GM12878 (cell line): ENCODE measurements around the gene AHCYL2. TPM values are rescaled to one million over a fixed set of nuclear protein-coding genes. Genes with fewer than 3 reads are reported as not detected.

Experiments
- ATAC-seq: fragments of 200-7000 bp; cut with Tn5 transposase; 3 replicates; pipeline ENCODE4 v1.9.1; 2020; ENCODE audit warnings: mild to moderate bottlenecking, moderate library complexity
- BruUV-seq: library from RNA; stranded (reverse); fragments of 400-500 nt; replicated peaks from 2 replicates; lab custom pipeline; 2021; lab: Mats Ljungman, UMichigan
- CTCF ChIA-PET: fragments of 300-600 bp; sonication (Branson Sonifier 250); formaldehyde crosslinking; extraction: SDS; loops from one replicate; lab custom pipeline; 2021; ENCODE audit warnings: inconsistent platforms; lab: Yijun Ruan, JAX
- POLR2A ChIA-PET: fragments of 350-600 bp; formaldehyde crosslinking; extraction: SDS; loops from one replicate; lab custom pipeline; 2021; ENCODE audit warnings: inconsistent platforms; lab: Charles Lee
- RAD21 ChIA-PET: fragments of 300-600 bp; sonication (Branson Sonifier 250); formaldehyde crosslinking; loops from one replicate; lab custom pipeline; 2023; ENCODE audit warnings: antibody characterized with exemption; ENCODE audit not compliant: unreplicated experiment; lab: Charles Lee
- SMC1A ChIA-PET: fragments of 300-600 bp; sonication (Branson Sonifier 250); formaldehyde crosslinking; loops from one replicate; lab custom pipeline; 2023; ENCODE audit not compliant: unreplicated experiment, uncharacterized antibody; lab: Charles Lee
- DNase-seq: peaks from one replicate; pipeline ENCODE4 v3.0.0-alpha.2; 2011; ENCODE audit warnings: low read depth, low spot score
- FAIRE-seq: peaks from 3 replicates; lab custom pipeline; 2011; peaks lifted over from hg19 to GRCh38; lab: Jason Lieb, UNC
- H2AFZ ChIP-seq: 2 replicates; pipeline ENCODE4 v1.6.0; 2011; ENCODE audit warnings: low read depth, low read length, control low read depth; ENCODE audit not compliant: control insufficient read depth
- H3K27ac ChIP-seq: 2 replicates; pipeline ENCODE4 v1.5.1; 2011; ENCODE audit warnings: control low read depth; ENCODE audit not compliant: control insufficient read depth, insufficient read depth
- H3K27me3 ChIP-seq, 2 experiments: replicated peaks in 1 of 2; 2 replicates each; pipeline versions ENCODE4 v1.6.0 to v1.6.1; 2011; ENCODE audit warnings: low read length in 1 of 2; ENCODE audit not compliant: control insufficient read depth in 2 of 2, insufficient read depth in 2 of 2
- H3K36me3 ChIP-seq, 2 experiments: 2 replicates each; pipeline ENCODE4 v1.5.1; 2011; ENCODE audit warnings: low read length in 1 of 2; ENCODE audit not compliant: control insufficient read depth in 2 of 2, insufficient read depth in 2 of 2
- H3K4me1 ChIP-seq: 2 replicates; pipeline ENCODE4 v1.6.1; 2011; ENCODE audit warnings: mild to moderate bottlenecking, low read length, moderate library complexity, mixed read lengths; ENCODE audit not compliant: control insufficient read depth, insufficient read depth
- H3K4me2 ChIP-seq: 2 replicates; pipeline ENCODE4 v1.6.0; 2011; ENCODE audit warnings: control low read depth; ENCODE audit not compliant: control insufficient read depth, insufficient read depth
- H3K4me3 ChIP-seq: fragments of 200-600 bp; sonication (generic); 2 replicates; pipeline ENCODE4 v1.5.1; 2016
- H3K79me2 ChIP-seq: 2 replicates; pipeline ENCODE4 v1.6.0; 2011; ENCODE audit warnings: low read length; ENCODE audit not compliant: control insufficient read depth, insufficient read depth
- H3K9ac ChIP-seq: 2 replicates; pipeline ENCODE4 v1.8.0; 2011; ENCODE audit warnings: low read length, control low read depth, mixed read lengths; ENCODE audit not compliant: control insufficient read depth, insufficient read depth
- H3K9me3 ChIP-seq: replicated peaks from 3 replicates; pipeline ENCODE4 v1.5.1; 2011; ENCODE audit warnings: mild to moderate bottlenecking, low read length; ENCODE audit not compliant: control insufficient read depth, insufficient read depth
- H4K20me1 ChIP-seq: 2 replicates; pipeline ENCODE4 v1.6.0; 2011; ENCODE audit not compliant: control insufficient read depth, insufficient read depth
- BHLHE40 ChIP-seq, 2 experiments: fragments of 450-650 bp in 1 of 2; IDR thresholded peaks; 2 replicates each; pipeline ENCODE4 v1.6.1; 2011 to 2017; ENCODE audit warnings: low read depth in 2 of 2, borderline replicate concordance in 1 of 2, improper control_type of control experiment in 1 of 2, low read length in 1 of 2, mild to moderate bottlenecking in 1 of 2
- FOS ChIP-seq: IDR thresholded peaks from 3 replicates; pipeline ENCODE4 v1.6.1; 2011; ENCODE audit warnings: borderline replicate concordance; ENCODE audit not compliant: insufficient read length; ENCODE audit errors: extremely low read depth
- MTA3 ChIP-seq: IDR thresholded peaks from 2 replicates; pipeline ENCODE4 v1.6.1; 2012; ENCODE audit warnings: low read length, inconsistent platforms, borderline replicate concordance
- MYC ChIP-seq: IDR thresholded peaks from 2 replicates; pipeline ENCODE4 v1.6.1; 2011; ENCODE audit warnings: mild to moderate bottlenecking, low read length, moderate library complexity, inconsistent platforms; ENCODE audit not compliant: insufficient read depth, insufficient replicate concordance, insufficient read length, severe bottlenecking
- NFIC ChIP-seq: IDR thresholded peaks from 2 replicates; pipeline ENCODE4 v1.6.1; 2012; ENCODE audit warnings: low read depth, mild to moderate bottlenecking, inconsistent platforms, low read length, moderate library complexity
- STAT3 ChIP-seq: IDR thresholded peaks from 2 replicates; pipeline ENCODE4 v1.6.1; 2011; ENCODE audit warnings: low read depth, low read length, improper control_type of control experiment
- TARDBP ChIP-seq: IDR thresholded peaks from 2 replicates; pipeline ENCODE4 v1.6.1; 2016; ENCODE audit warnings: borderline replicate concordance
- ZNF217 ChIP-seq: fragments of 450-650 bp; IDR thresholded peaks from 2 replicates; pipeline ENCODE4 v1.6.1; 2017; ENCODE audit warnings: antibody characterized with exemption, mild to moderate bottlenecking
- WGBS: methylation state at CpG from one replicate; pipeline ENCODE4 v1.1.6; 2016; ENCODE audit warnings: low lambda C conversion rate; ENCODE audit not compliant: insufficient replicate concordance, insufficient coverage; ENCODE audit errors: missing lambda C conversion rate; 5-methylcytosine and 5-hydroxymethylcytosine counted together
- in situ Hi-C: fragments of 300-500 bp; cut with MboI; formaldehyde crosslinking; loops from 9 replicates; pipeline ENCODE4 v1.14.3; 2018; ENCODE audit warnings: mixed read lengths
- intact Hi-C: fragments of 100-400 bp; cut with micrococcal nuclease; formaldehyde crosslinking; loops from one replicate; pipeline ENCODE4 v1.14.2; 2022; ENCODE audit not compliant: unreplicated experiment
- polyA plus RNA-seq, 11 experiments: library from polyadenylated mRNA; depleted of rRNA in 4 of 11; unstranded in 6 of 11; stranded (reverse) in 5 of 11; fragments of >200 nt; fragmentation: Nextera tagmentation in 4 of 11; fragmentation: Illumina TruSeq in 1 of 11; extraction: Ambion mirVana in 4 of 11; extraction: Trizol in 1 of 11; gene quantifications; 1 replicate in 1 of 11; 2 replicates in 10 of 11; pipeline versions ENCODE4 v1.2.1 to v1.2.3, GENCODE V29; 2011 to 2016; ENCODE audit warnings: inconsistent platforms in 2 of 11, missing spikeins in 2 of 11, low read depth in 1 of 11
- total RNA-seq, 4 experiments: library from RNA; depleted of rRNA in 3 of 4; stranded (reverse); fragments of >200 nt in 3 of 4; fragmentation: Illumina TruSeq in 1 of 4; extraction: Trizol in 1 of 4; gene quantifications; 2 replicates each; pipeline versions ENCODE4 v1.2.1 to v1.2.3, GENCODE V29; 2013 to 2021
- TF ChIP-seq, protein P1 (sequence below): fragments of 450-650 bp; IDR thresholded peaks from 2 replicates; pipeline ENCODE4 v1.6.1; 2018; ENCODE audit warnings: mild to moderate bottlenecking, low read depth, moderate library complexity; ENCODE audit not compliant: partially characterized antibody

AHCYL2 gene
- total and polyA plus RNA-seq, 10 of the 15 experiments (the other 5 are each of a cell fraction or from before 2014, with no cell fraction given), result 1.7 to 29.1 (median 5.4) TPM

DNA sequence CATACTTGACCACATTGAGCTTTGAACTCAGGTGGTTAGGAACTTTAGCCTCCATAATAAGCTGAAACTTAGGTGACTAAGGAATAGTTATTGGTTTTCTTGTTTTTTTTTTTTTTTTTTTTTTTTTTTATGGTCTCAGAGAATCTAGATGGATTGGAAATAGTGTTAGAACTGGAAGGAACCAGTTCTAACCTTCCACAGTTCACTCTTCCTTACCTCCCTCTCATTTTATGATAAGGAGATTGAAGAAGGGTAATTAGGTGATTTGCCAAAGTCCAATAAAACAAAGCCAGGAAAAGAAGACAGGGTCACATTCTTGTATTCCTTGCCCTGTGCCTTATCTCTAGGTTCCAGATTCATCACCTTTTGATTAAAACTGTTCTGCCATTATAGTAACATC lies 137.7 kb downstream of the AHCYL2 start (continued):
- TF ChIP-seq, protein P1, sequence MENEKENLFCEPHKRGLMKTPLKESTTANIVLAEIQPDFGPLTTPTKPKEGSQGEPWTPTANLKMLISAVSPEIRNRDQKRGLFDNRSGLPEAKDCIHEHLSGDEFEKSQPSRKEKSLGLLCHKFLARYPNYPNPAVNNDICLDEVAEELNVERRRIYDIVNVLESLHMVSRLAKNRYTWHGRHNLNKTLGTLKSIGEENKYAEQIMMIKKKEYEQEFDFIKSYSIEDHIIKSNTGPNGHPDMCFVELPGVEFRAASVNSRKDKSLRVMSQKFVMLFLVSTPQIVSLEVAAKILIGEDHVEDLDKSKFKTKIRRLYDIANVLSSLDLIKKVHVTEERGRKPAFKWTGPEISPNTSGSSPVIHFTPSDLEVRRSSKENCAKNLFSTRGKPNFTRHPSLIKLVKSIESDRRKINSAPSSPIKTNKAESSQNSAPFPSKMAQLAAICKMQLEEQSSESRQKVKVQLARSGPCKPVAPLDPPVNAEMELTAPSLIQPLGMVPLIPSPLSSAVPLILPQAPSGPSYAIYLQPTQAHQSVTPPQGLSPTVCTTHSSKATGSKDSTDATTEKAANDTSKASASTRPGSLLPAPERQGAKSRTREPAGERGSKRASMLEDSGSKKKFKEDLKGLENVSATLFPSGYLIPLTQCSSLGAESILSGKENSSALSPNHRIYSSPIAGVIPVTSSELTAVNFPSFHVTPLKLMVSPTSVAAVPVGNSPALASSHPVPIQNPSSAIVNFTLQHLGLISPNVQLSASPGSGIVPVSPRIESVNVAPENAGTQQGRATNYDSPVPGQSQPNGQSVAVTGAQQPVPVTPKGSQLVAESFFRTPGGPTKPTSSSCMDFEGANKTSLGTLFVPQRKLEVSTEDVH, result no peak
- no peak for TF ChIP-seq ZNF217
- TF ChIP-seq MTA3, result no peak
- no peak for TF ChIP-seq BHLHE40 (IDR thresholded peaks at IDR 0.05; ENCODE audit: borderline replicate concordance in 1 of 2, low read depth in 2 of 2, low read length in 1 of 2)
- TF ChIP-seq STAT3, result no peak
- TF ChIP-seq TARDBP, result no peak

GRCh38 chr7:129367349-129367699 lies 142.5 kb downstream of the AHCYL2 start:
- Histone ChIP-seq H3K9ac (no peak overlapping the region), H3K9me3 (no peaks in the 10 kb centered on the region), H3K4me2 (0 out of 2 replicates have a peak overlapping the region, but pooled peaks have one; percentile 31), H3K79me2 (no peaks in the 10 kb centered on the region; the same call in 1 of the 2 replicates)
- FAIRE-seq (peak; percentile 69), ATAC-seq (no peak)
- POLR2A ChIA-PET, result interaction anchor here (0.9 to 4.3 kb wide), 8 partner anchors 10 to 435 kb away, joined by 3 to 27 read pairs (median 4); partner anchors contain the start of gene STRIP2
- intact Hi-C loops, result loop anchor here (1.0 to 5.0 kb wide), 4 partner anchors 24 to 460 kb away; no protein-coding TSS in a partner anchor
- no TSS peak for BruUV-seq
- SMC1A ChIA-PET, result interaction anchor here (0.5 to 18.3 kb wide), 31 partner anchors 7 to 643 kb away, joined by 3 to 451 read pairs (median 7); partner anchors contain the start of gene STRIP2
- CTCF ChIA-PET, result interaction anchor here (0.6 to 16.9 kb wide), 54 partner anchors 8 to 717 kb away, joined by 3 to 561 read pairs (median 5); partner anchors contain the start of genes AHCYL2 and STRIP2
- RAD21 ChIA-PET, result interaction anchor here (0.6 to 16.7 kb wide), 40 partner anchors 8 to 686 kb away, joined by 3 to 333 read pairs (median 8); partner anchors contain the start of genes AHCYL2, NRF1 and STRIP2
- no peak for TF ChIP-seq MYC
- 0 out of 2 replicates have a peak, but pooled peaks have one; percentile 0 for TF ChIP-seq NFIC
- TF ChIP-seq FOS, result no peak
- TF ChIP-seq, all 136 proteins: peak for 1
- no peaks in the 10 kb centered on the region for H3K36me3 ChIP-seq
- 63% methylated on average over 1 of the region's 1 CpG for WGBS
- no peaks in the 10 kb centered on the region for H3K27me3 ChIP-seq
- no peak overlapping the region; the same call in 1 of the 2 replicates for H3K4me3 ChIP-seq
- peaks cover 10% of the 10 kb centered on the region; the same call in 1 of the 2 replicates for H3K4me1 ChIP-seq
- peak overlapping the region; percentile 54; the same call in 1 of the 2 replicates for H2AFZ ChIP-seq
- in situ Hi-C loops, result loop anchor here (5.0 to 10.0 kb wide), 3 partner anchors 95 to 647 kb away; no protein-coding TSS in a partner anchor
- H3K27ac ChIP-seq, result no peak overlapping the region
- no peaks in the 10 kb centered on the region for H4K20me1 ChIP-seq
- DNase-seq, result no peak
